H9 (cell line): ENCODE measurements around the gene PTEN. TPM values are rescaled to one million over a fixed set of nuclear protein-coding genes. Genes with fewer than 3 reads are reported as not detected.

Experiments
- DNase-seq: peaks from one replicate; pipeline ENCODE4 v3.0.0-alpha.2; 2017
- H2AFZ ChIP-seq: one replicate; pipeline ENCODE4 v1.6.1; 2013; ENCODE audit warnings: mild to moderate bottlenecking, low read length, control low read depth, moderate library complexity
- H2AK5ac ChIP-seq: 2 replicates; pipeline ENCODE4 v1.6.1; 2013; ENCODE audit warnings: low read length, control low read depth, mixed read lengths; ENCODE audit not compliant: insufficient read length
- H2BK120ac ChIP-seq: one replicate; pipeline ENCODE4 v1.6.1; 2013; ENCODE audit warnings: low read depth, mild to moderate bottlenecking, low read length, control low read depth, inconsistent platforms; ENCODE audit not compliant: poor library complexity, severe bottlenecking
- H2BK12ac ChIP-seq: 2 replicates; pipeline ENCODE4 v1.6.1; 2013; ENCODE audit warnings: low read length, control low read depth, mixed read lengths, low read depth; ENCODE audit not compliant: insufficient read length
- H2BK15ac ChIP-seq: 2 replicates; pipeline ENCODE4 v1.6.1; 2013; ENCODE audit warnings: low read depth, low read length, control low read depth
- H2BK20ac ChIP-seq: one replicate; pipeline ENCODE4 v1.6.1; 2013; ENCODE audit warnings: low read depth, mild to moderate bottlenecking, low read length, control low read depth, inconsistent platforms; ENCODE audit not compliant: poor library complexity, severe bottlenecking
- H2BK5ac ChIP-seq: 2 replicates; pipeline ENCODE4 v1.6.1; 2013; ENCODE audit warnings: low read length, control low read depth, mixed read lengths; ENCODE audit not compliant: insufficient read length
- H3K14ac ChIP-seq: 2 replicates; pipeline ENCODE4 v1.6.1; 2013; ENCODE audit warnings: low read length, control low read depth; ENCODE audit not compliant: insufficient read depth
- H3K18ac ChIP-seq: 2 replicates; pipeline ENCODE4 v1.6.1; 2013; ENCODE audit warnings: low read depth, mild to moderate bottlenecking, mixed read lengths, low read length, control low read depth; ENCODE audit not compliant: insufficient read length
- H3K23ac ChIP-seq: 2 replicates; pipeline ENCODE4 v1.6.1; 2013; ENCODE audit warnings: low read length, control low read depth, mixed read lengths, low read depth; ENCODE audit not compliant: insufficient read length
- H3K23me2 ChIP-seq: 2 replicates; pipeline ENCODE4 v1.6.1; 2013; ENCODE audit warnings: low read depth, mild to moderate bottlenecking, mixed read lengths, low read length, control low read depth; ENCODE audit not compliant: insufficient read length, poor library complexity, severe bottlenecking
- H3K27ac ChIP-seq: 2 replicates; pipeline ENCODE4 v1.5.1; 2013; ENCODE audit warnings: low read length, control low read depth, mixed read lengths, low read depth; ENCODE audit not compliant: insufficient read length
- H3K27me3 ChIP-seq: 2 replicates; pipeline ENCODE4 v1.6.1; 2013; ENCODE audit warnings: low read length, control low read depth, inconsistent platforms; ENCODE audit not compliant: insufficient read depth
- H3K4ac ChIP-seq: 2 replicates; pipeline ENCODE4 v1.6.1; 2013; ENCODE audit warnings: low read depth, mild to moderate bottlenecking, control low read depth, inconsistent platforms, low read length, moderate library complexity
- H3K4me1 ChIP-seq: 2 replicates; pipeline ENCODE4 v1.6.1; 2013; ENCODE audit warnings: low read length, control low read depth, inconsistent platforms; ENCODE audit not compliant: insufficient read depth
- H3K4me2 ChIP-seq: 2 replicates; pipeline ENCODE4 v1.6.1; 2013; ENCODE audit warnings: low read length, control low read depth, mixed read lengths; ENCODE audit not compliant: insufficient read length, insufficient read depth
- H3K56ac ChIP-seq: 2 replicates; pipeline ENCODE4 v1.6.1; 2013; ENCODE audit warnings: low read depth, mild to moderate bottlenecking, mixed read lengths, low read length, control low read depth; ENCODE audit not compliant: insufficient read length
- H3K79me1 ChIP-seq: 2 replicates; pipeline ENCODE4 v1.6.1; 2013; ENCODE audit warnings: low read depth, mild to moderate bottlenecking, moderate library complexity, low read length, control low read depth, inconsistent platforms; ENCODE audit not compliant: insufficient read depth, poor library complexity, severe bottlenecking
- H3K79me2 ChIP-seq: 2 replicates; pipeline ENCODE4 v1.6.1; 2013; ENCODE audit warnings: low read length, control low read depth, inconsistent platforms; ENCODE audit not compliant: insufficient read depth
- H3K9ac ChIP-seq: 2 replicates; pipeline ENCODE4 v1.6.1; 2013; ENCODE audit warnings: low read length, control low read depth, mixed read lengths; ENCODE audit not compliant: insufficient read length; ENCODE audit errors: extremely low read depth
- H3K9me3 ChIP-seq: one replicate; pipeline ENCODE4 v1.6.1; 2013; ENCODE audit warnings: low read depth, low read length, inconsistent platforms; ENCODE audit not compliant: control insufficient read depth
- H3T11ph ChIP-seq: one replicate; pipeline ENCODE4 v1.6.1; 2013; ENCODE audit warnings: mild to moderate bottlenecking, low read length, control low read depth, inconsistent platforms
- H4K20me1 ChIP-seq: one replicate; pipeline ENCODE4 v1.6.1; 2013; ENCODE audit not compliant: control insufficient read depth, insufficient read length, insufficient read depth
- H4K5ac ChIP-seq: 2 replicates; pipeline ENCODE4 v1.6.1; 2013; ENCODE audit warnings: low read depth, mild to moderate bottlenecking, mixed read lengths, low read length, control low read depth; ENCODE audit not compliant: insufficient read length
- H4K8ac ChIP-seq: replicated peaks from 2 replicates; pipeline ENCODE4 v1.6.1; 2013; ENCODE audit warnings: low read length, control low read depth, mixed read lengths, low read depth; ENCODE audit not compliant: insufficient read length
- H4K91ac ChIP-seq: 2 replicates; pipeline ENCODE4 v1.6.1; 2013; ENCODE audit warnings: low read depth, mild to moderate bottlenecking, moderate library complexity, mixed read lengths, low read length, control low read depth; ENCODE audit not compliant: insufficient read length
- H3K27ac Mint-ChIP-seq, 3 experiments: 2 replicates in 2 of 3; 3 replicates in 1 of 3; pipeline ENCODE4 v1.8.0; 2020 to 2021; ENCODE audit warnings: mixed read lengths in 3 of 3, mild to moderate bottlenecking in 1 of 3, moderate library complexity in 1 of 3
- H3K27me3 Mint-ChIP-seq: 2 replicates; pipeline ENCODE4 v1.8.0; 2021; ENCODE audit warnings: low read depth, mild to moderate bottlenecking, moderate library complexity, mixed read lengths
- H3K36me3 Mint-ChIP-seq, 3 experiments: 2 replicates in 2 of 3; 3 replicates in 1 of 3; pipeline ENCODE4 v1.8.0; 2020 to 2021; ENCODE audit warnings: low read depth in 3 of 3, mixed read lengths in 3 of 3; ENCODE audit not compliant: insufficient read depth in 1 of 3
- H3K4me1 Mint-ChIP-seq, 2 experiments: 2 replicates each; pipeline ENCODE4 v1.8.0; 2020; ENCODE audit warnings: mixed read lengths in 2 of 2
- H3K4me3 Mint-ChIP-seq, 2 experiments: 2 replicates in 1 of 2; 3 replicates in 1 of 2; pipeline ENCODE4 v1.8.0; 2020 to 2021; ENCODE audit warnings: mild to moderate bottlenecking in 2 of 2, mixed read lengths in 2 of 2, moderate library complexity in 1 of 2
- H3K9me3 Mint-ChIP-seq, 2 experiments: 2 replicates in 1 of 2; 3 replicates in 1 of 2; pipeline ENCODE4 v1.8.0; 2020; ENCODE audit warnings: mild to moderate bottlenecking in 2 of 2, mixed read lengths in 2 of 2, moderate library complexity in 1 of 2
- WGBS: extraction: QIAGEN DNeasy Blood & Tissue Kit; methylation state at CpG from one replicate; pipeline ENCODE4 v1.1.7; 2013; ENCODE audit warnings: missing lambda C conversion rate, low lambda C conversion rate, mixed read lengths; ENCODE audit not compliant: insufficient read length; ENCODE audit errors: extremely low coverage; 5-methylcytosine and 5-hydroxymethylcytosine counted together
- total RNA-seq: library from RNA; stranded (reverse); gene quantifications from 2 replicates; pipeline ENCODE4 v1.2.1, GENCODE V29; 2021
- TF ChIP-seq, protein P1 (sequence below): fragments of 200-600 bp; sonication (generic); conservative IDR thresholded peaks from 3 replicates; pipeline ENCODE4 v1.8.0; 2021; ENCODE audit warnings: antibody characterized with exemption, mild to moderate bottlenecking

PTEN gene
- total RNA-seq, 1 experiment from 2014 or later = 52.8 TPM

- Histone ChIP-seq H2BK15ac (no peak overlapping the region), H3K27me3 (no peaks in the 10 kb centered on the region), H3K79me1 (no peaks in the 10 kb centered on the region), H4K5ac (no peak overlapping the region), H2BK120ac (no peak overlapping the region), H3K18ac (no peak overlapping the region), H2BK20ac (no peak overlapping the region), H3K27ac (no peak overlapping the region), H3K9me3 (no peaks in the 10 kb centered on the region), H4K20me1 (no peaks in the 10 kb centered on the region), H3K4ac (no peak overlapping the region), H3K79me2 (no peaks in the 10 kb centered on the region), H3T11ph (no peak overlapping the region), H3K23ac (no peak overlapping the region), H3K56ac (no peak overlapping the region), H3K14ac (no peak overlapping the region), H3K4me1 (no peaks in the 10 kb centered on the region), H4K8ac (no peak overlapping the region), H3K23me2 (no peaks in the 10 kb centered on the region), H3K9ac (no peak overlapping the region), H2BK12ac (no peak overlapping the region), H2AK5ac (no peak overlapping the region), H3K4me2 (no peak overlapping the region), H2AFZ (no peak overlapping the region), H4K91ac (no peak overlapping the region), H2BK5ac (no peak overlapping the region)
- H3K4me3 Mint-ChIP-seq = no peak overlapping the region
- no peak overlapping the region for H3K27ac Mint-ChIP-seq
- DNase-seq = no peak
- no peaks in the 10 kb centered on the region for H3K9me3 Mint-ChIP-seq
- H3K36me3 Mint-ChIP-seq = no peaks in the 10 kb centered on the region
- no peaks in the 10 kb centered on the region; the same call in 1 of the 2 replicates for H3K27me3 Mint-ChIP-seq
- TF ChIP-seq, protein P1, sequence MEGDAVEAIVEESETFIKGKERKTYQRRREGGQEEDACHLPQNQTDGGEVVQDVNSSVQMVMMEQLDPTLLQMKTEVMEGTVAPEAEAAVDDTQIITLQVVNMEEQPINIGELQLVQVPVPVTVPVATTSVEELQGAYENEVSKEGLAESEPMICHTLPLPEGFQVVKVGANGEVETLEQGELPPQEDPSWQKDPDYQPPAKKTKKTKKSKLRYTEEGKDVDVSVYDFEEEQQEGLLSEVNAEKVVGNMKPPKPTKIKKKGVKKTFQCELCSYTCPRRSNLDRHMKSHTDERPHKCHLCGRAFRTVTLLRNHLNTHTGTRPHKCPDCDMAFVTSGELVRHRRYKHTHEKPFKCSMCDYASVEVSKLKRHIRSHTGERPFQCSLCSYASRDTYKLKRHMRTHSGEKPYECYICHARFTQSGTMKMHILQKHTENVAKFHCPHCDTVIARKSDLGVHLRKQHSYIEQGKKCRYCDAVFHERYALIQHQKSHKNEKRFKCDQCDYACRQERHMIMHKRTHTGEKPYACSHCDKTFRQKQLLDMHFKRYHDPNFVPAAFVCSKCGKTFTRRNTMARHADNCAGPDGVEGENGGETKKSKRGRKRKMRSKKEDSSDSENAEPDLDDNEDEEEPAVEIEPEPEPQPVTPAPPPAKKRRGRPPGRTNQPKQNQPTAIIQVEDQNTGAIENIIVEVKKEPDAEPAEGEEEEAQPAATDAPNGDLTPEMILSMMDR = no peak
- WGBS = no CpG with 5 or more reads among the region's 1 CpG
- H3K4me1 Mint-ChIP-seq = peaks cover under 1 to 3% of the 10 kb centered on the region in 2 experiments
These were observed 18.4 kb upstream of the PTEN start for GRCh38 chr10:87844837-87845623.
